Endothelial cell (in vitro differentiated cells): ENCODE results near the gene ZFR2. TPM values are rescaled to one million over a fixed set of nuclear protein-coding genes. Genes with fewer than 3 reads are reported as not detected.
A peak's percentile ranks its signal among the peaks of the same experiment; 100 is the strongest.

Experiments used
- DNase-seq: peaks from one replicate; pipeline ENCODE4 v3.0.0; 2021; ENCODE audit warnings: low spot score
- H3K27ac Mint-ChIP-seq: one replicate; pipeline ENCODE4 v1.8.0; 2021; ENCODE audit warnings: mixed read lengths, inconsistent platforms; ENCODE audit not compliant: unreplicated experiment
- H3K27me3 Mint-ChIP-seq: one replicate; pipeline ENCODE4 v1.8.0; 2021; ENCODE audit warnings: mild to moderate bottlenecking, moderate library complexity, mixed read lengths, inconsistent platforms; ENCODE audit not compliant: unreplicated experiment
- H3K36me3 Mint-ChIP-seq: one replicate; pipeline ENCODE4 v1.8.0; 2021; ENCODE audit warnings: mild to moderate bottlenecking, low read depth, mixed read lengths, inconsistent platforms; ENCODE audit not compliant: unreplicated experiment
- H3K4me1 Mint-ChIP-seq: one replicate; pipeline ENCODE4 v1.8.0; 2021; ENCODE audit warnings: mild to moderate bottlenecking, mixed read lengths, inconsistent platforms; ENCODE audit not compliant: unreplicated experiment
- H3K4me3 Mint-ChIP-seq: one replicate; pipeline ENCODE4 v1.8.0; 2021; ENCODE audit warnings: mild to moderate bottlenecking, mixed read lengths, inconsistent platforms; ENCODE audit not compliant: unreplicated experiment
- H3K9me3 Mint-ChIP-seq: one replicate; pipeline ENCODE4 v1.8.0; 2021; ENCODE audit warnings: mixed read lengths, inconsistent platforms; ENCODE audit not compliant: unreplicated experiment
- CTCF ChIP-seq: fragments of 200-600 bp; sonication (generic); IDR thresholded peaks from one replicate; pipeline ENCODE4 v1.5.0; 2021; ENCODE audit warnings: antibody characterized with exemption; ENCODE audit not compliant: unreplicated experiment
- total RNA-seq: library from RNA; stranded (reverse); fragmentation: NEBNext Ultra II Directional; extraction: Animal tissue kit (Norgen Biotek cat#: 25700); gene quantifications from one replicate; pipeline ENCODE4 v1.2.1, GENCODE V29; 2021; ENCODE audit not compliant: unreplicated experiment

ZFR2 gene
- total RNA-seq, 1 donor from 2014 or later = 1.8 TPM

GRCh38 chr19:3907626-3908265, 38.9 kb upstream of the ZFR2 start:
- H3K4me1 Mint-ChIP-seq = no peaks in the 10 kb centered on the region
- no peaks in the 10 kb centered on the region for H3K9me3 Mint-ChIP-seq
- TF ChIP-seq CTCF = no peak
- H3K36me3 Mint-ChIP-seq = no peaks in the 10 kb centered on the region
- DNase-seq = no peak
- no peak overlapping the region for H3K27ac Mint-ChIP-seq
- no peaks in the 10 kb centered on the region for H3K27me3 Mint-ChIP-seq
- H3K4me3 Mint-ChIP-seq = no peak overlapping the region

- H3K9me3 Mint-ChIP-seq = no peaks in the 10 kb centered on the region
- no peaks in the 10 kb centered on the region for H3K4me1 Mint-ChIP-seq
- no peak overlapping the region for H3K27ac Mint-ChIP-seq
- H3K27me3 Mint-ChIP-seq = peaks cover 1% of the 10 kb centered on the region
- H3K36me3 Mint-ChIP-seq = no peaks in the 10 kb centered on the region
- peak overlapping the region; percentile 23 for H3K4me3 Mint-ChIP-seq
- TF ChIP-seq CTCF = no peak
- no peak for DNase-seq
These were observed 35.4 kb upstream of the ZFR2 start for GRCh38 chr19:3904233-3904632.

- Mint-ChIP-seq H3K27me3 (peaks cover 1% of the 10 kb centered on the region), H3K9me3 (no peaks in the 10 kb centered on the region), H3K27ac (no peak overlapping the region), H3K36me3 (no peaks in the 10 kb centered on the region), H3K4me1 (no peaks in the 10 kb centered on the region), H3K4me3 (no peak overlapping the region)
- no peak for TF ChIP-seq CTCF
- DNase-seq = no peak
These were observed 33.6 kb upstream of the ZFR2 start for GRCh38 chr19:3902317-3902973.

- H3K27ac Mint-ChIP-seq = no peak overlapping the region
- H3K4me1 Mint-ChIP-seq = no peaks in the 10 kb centered on the region
- H3K27me3 Mint-ChIP-seq = peaks cover 4% of the 10 kb centered on the region
- H3K9me3 Mint-ChIP-seq = no peaks in the 10 kb centered on the region
- no peak overlapping the region for H3K4me3 Mint-ChIP-seq
- TF ChIP-seq CTCF = no peak
- no peak for DNase-seq
- no peaks in the 10 kb centered on the region for H3K36me3 Mint-ChIP-seq
These were observed 30.9 kb upstream of the ZFR2 start for GRCh38 chr19:3899531-3900294.

GRCh38 chr19:3898426-3898825, 29.6 kb upstream of the ZFR2 start:
- no peak overlapping the region for H3K27ac Mint-ChIP-seq
- no peaks in the 10 kb centered on the region for H3K4me1 Mint-ChIP-seq
- no peaks in the 10 kb centered on the region for H3K36me3 Mint-ChIP-seq
- TF ChIP-seq CTCF = no peak
- H3K4me3 Mint-ChIP-seq = no peak overlapping the region
- H3K9me3 Mint-ChIP-seq = no peaks in the 10 kb centered on the region
- H3K27me3 Mint-ChIP-seq = peaks cover 4% of the 10 kb centered on the region
- no peak for DNase-seq
